Adipose tissue (tissue), 3 donors: Measurements from ENCODE around the gene STX2. TPM values are rescaled to one million over a fixed set of nuclear protein-coding genes. Genes with fewer than 3 reads are reported as not detected.
"Not testable (repeated sequence)": the region's sequence is repeated elsewhere in the genome, so short reads cannot be mapped to it uniquely, and the experiment has no call there.

Experiments used
- H3K27ac ChIP-seq: one replicate; pipeline ENCODE4 v1.5.1; 2013; ENCODE audit warnings: low read depth, low read length
- WGBS, 3 donors: extraction: QIAGEN DNeasy Blood & Tissue Kit; methylation state at CpG; one replicate each; pipeline ENCODE4 v1.1.7; 2013; 5-methylcytosine and 5-hydroxymethylcytosine counted together
- polyA plus RNA-seq, 3 donors: library from polyadenylated mRNA; stranded (reverse); fragments of 200-250 nt; gene quantifications; one replicate each; pipeline ENCODE4 v1.2.3, GENCODE V29; 2013
- donor health status: healthy with polysubstance abuse.
- donor health status: Bipolar disorder and iron deficiency.
- donor health status: healthy.

STX2 gene
- polyA plus RNA-seq, 3 donors, result 5.4 to 14.8 (median 10.9) TPM

DNA sequence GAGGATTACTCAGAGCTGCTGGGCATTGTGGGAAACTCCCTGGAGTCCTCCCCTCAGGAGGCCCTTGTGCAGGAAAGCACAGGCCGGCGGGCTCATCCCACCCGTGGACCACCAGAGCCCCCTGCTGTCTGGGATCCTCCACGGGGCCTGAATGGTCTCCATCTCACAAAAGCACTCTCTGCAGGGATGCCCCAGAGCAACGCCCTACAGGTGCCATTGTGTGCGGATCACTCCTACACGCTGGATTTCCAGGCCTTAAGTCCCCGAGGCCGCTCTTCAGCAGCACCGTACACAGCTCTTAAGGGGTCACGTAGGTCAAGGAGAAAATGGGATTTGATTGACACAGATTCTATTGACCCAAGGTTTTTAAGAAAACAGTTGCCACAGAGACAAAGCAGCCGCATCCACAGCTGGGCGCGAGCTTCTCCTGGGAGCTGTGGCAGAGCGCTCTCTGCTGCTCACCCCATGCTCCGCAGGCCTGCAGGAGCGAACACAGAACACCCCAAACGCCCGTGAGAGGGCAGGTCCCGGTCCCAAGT, 86.3 kb downstream of the STX2 start:
- no peak overlapping the region for H3K27ac ChIP-seq
- WGBS, 3 donors, result 28 to 69% (median 65%) methylated on average over 20 of the region's 20 CpGs

DNA sequence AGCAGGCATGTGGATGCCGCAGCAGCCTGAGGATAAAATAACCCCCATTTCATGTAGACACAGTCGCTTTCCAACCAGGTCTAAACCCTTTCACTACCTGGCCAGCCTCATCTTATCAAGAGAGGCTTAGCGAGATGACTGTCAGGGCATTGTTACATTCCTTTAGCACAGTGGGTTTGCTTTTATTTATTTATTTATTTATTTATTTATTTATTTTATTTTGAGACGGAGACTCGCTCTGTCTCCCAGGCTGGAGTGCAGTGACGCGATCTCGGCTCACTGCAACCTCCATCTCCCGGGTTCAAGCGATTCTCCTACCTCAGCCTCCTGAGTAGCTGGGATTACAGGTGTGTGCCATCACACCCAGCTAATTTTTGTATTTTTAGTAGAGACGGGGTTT, 87.0 kb downstream of the STX2 start:
- 82 to 95% (median 85%) methylated on average over 11 of the region's 11 CpGs for WGBS, 3 donors
- H3K27ac ChIP-seq, result not testable (repeated sequence)

DNA sequence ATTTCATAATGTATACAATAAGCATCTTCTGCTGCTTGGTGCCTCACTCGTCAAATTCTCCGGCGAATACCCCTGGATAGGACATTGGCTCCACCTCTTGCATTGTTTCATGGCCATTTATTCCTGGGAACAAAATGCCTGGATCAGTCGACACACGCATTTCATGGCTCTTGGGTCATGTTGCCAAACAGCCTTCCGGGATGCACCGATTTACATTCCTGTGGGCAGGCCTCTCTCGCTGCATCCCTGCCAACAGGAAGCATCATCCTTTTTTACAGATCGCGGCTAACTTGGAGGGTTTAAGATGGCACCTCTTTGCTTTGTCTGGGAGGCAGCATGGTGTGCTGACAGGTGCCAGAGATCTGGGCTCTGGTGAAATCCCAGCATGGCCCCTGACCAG, 90.3 kb downstream of the STX2 start:
- 53 to 59% (median 58%) methylated on average over 10 of the region's 10 CpGs for WGBS, 3 donors
- H3K27ac ChIP-seq, result no peak overlapping the region

DNA sequence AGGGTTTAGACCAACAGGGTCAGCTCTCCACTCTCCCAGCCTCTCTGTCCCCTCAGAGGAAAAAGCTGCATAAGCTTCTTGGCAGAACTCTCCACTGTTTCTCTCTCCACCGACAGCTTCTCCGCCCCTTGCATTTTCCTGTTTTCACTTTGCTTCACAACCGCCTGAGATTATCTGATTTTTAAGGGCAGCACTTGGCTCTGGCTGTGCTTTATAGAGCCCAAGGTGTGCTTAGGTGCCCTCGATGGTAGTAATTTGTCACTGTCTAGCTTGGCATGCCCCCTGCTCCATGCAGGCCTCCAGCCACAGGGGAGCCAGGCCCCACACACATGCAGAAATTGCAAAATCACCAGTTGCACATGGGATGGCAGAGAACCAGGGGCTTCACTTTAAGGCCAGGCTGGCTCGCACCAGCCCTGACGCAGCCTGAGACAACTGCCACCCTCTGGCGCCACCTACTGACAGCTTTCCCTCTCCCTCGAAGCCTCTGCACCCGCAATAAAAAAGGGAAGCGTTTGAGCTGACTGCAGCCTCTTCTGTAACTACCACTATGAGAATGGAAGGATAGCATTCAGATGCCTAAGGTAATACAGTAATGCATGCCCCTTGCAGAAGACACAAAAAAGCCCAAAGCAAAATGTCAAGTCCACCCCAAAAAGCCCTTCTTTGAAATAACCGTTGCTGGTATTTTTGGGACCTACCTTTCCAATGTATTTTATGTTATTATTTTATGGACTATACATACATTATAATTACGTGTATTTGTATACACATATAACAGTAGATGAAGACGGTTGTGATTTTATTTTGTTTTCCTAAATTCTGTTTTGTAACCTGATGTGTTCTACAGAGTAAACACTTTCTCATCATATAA, 90.9 kb downstream of the STX2 start:
- 6 to 9% (median 6%) methylated on average over 13 of the region's 13 CpGs for WGBS, 3 donors
- H3K27ac ChIP-seq, result no peak overlapping the region

DNA sequence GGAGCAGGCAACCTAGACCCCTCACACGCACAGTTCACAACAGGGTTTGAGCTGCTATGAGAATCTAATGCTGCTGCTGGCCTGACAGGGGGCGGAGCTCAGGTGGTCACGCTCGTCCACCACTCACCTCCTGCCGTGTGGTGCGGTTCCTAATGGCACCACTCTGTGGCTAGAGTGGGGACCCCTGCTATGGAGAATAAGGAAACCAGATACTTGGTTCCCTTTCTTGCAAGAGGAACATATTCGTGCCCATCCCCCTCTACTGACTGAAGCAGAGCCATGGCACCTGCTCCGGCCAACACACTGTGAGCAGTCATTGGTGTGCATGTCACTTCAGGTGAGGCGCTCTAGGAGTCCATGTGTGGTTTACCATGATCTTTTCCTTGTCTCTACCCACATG, 92.5 kb downstream of the STX2 start:
- no peak overlapping the region for H3K27ac ChIP-seq
- 51 to 64% (median 51%) methylated on average over 9 of the region's 9 CpGs for WGBS, 3 donors

DNA sequence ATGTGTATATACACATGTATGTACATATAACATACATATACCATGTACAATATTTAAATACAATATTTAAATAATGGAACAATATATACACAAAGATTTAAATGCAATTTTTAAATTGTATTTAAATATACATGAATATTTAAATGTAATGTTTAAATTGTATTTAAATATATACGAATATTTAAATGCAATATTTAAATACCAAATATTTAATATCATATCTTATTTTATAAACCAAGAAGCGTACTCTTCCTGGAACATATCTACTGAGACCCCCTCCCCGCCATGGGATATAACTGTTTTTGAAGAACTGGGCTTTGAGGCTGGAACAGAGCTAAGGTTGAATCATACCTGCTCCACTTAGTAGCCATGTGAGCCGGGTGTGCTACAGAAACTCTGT, 93.1 kb downstream of the STX2 start:
- no peak overlapping the region for H3K27ac ChIP-seq
- WGBS, 3 donors, result 71 to 90% (median 87%) methylated on average over 4 of the region's 4 CpGs

DNA sequence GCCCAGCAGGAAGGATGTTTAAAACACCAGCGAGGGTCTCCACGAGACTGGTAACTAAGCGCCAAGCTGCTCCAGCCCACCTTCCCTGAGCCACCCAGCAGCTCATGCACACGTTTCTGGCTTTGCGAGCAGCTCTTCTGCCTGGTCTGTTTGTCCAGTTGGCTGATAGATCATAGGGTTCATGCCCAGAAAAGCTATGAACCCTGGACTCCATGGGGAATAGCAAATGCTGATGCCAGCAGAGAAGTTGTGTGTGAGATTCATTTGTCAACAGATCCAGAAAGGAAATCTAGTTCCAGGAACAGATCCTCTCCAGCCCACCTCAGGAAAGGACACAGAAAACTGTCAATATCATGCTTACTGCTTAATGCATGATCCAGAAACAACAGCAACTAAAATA, 94.8 kb downstream of the STX2 start:
- WGBS, 3 donors, result 68 to 76% (median 73%) methylated on average over 5 of the region's 5 CpGs
- no peak overlapping the region for H3K27ac ChIP-seq

DNA sequence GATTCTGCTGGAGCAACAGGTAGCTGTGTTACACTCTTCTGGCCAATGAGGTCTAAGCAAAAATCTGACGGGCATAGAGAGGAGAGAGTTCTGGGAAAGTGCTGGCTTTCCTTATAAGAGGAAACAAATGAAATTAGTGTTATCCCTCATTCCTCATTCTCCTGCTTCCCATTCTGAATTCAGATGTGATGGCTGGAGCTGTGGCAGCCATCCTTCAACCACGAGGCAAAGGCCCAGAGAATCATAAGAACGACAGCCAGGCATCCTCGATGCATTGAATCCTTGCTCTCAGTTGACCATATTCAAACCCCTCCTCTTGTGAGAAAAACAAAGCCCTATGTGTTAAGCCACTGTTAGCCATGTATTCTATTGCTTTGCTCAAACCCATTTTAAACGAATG, 95.4 kb downstream of the STX2 start:
- WGBS, 3 donors, result 77 to 94% (median 93%) methylated on average over 5 of the region's 5 CpGs
- no peak overlapping the region for H3K27ac ChIP-seq

DNA sequence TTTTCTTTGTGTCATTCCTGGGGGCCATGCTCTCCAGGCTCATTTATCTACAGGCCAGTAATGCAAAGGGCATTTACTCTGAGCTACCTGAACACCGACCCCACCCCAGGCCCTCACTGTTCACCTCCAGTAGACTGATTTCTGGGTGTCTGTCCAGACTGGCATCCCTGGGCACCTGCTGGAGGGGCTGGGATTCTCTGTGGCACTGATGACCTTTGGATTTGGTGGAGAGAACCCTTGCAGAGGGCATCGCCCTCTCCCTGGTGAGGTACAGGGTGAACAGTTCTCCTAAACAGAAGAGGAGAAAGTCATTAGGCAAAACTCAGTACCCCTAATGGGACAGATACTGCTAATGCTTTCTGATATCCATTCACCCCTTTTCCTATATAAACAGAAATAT, 95.9 kb downstream of the STX2 start:
- no peak overlapping the region for H3K27ac ChIP-seq
- WGBS, 3 donors, result 83 to 90% (median 89%) methylated on average over 2 of the region's 2 CpGs

DNA sequence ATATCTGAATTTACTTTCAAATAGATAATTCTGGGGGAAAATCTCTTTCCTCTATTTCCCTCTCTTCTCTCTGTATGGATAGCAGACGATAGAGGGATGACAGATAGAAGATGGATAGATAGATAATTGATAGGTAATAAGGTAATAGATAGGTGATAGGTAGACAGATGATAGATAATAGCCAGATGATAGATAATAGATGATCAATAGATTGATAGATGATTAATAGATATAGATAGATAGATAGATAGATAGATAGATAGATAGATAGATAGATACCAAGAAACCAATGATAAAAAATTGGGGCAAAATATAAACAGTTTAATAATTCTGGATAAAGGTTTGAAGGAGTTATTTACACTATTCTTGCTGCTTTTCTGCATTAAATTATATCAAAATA, 96.3 kb downstream of the STX2 start:
- no peak overlapping the region for H3K27ac ChIP-seq
- 47 to 85% (median 82%) methylated on average over 1 of the region's 1 CpG for WGBS, 3 donors

DNA sequence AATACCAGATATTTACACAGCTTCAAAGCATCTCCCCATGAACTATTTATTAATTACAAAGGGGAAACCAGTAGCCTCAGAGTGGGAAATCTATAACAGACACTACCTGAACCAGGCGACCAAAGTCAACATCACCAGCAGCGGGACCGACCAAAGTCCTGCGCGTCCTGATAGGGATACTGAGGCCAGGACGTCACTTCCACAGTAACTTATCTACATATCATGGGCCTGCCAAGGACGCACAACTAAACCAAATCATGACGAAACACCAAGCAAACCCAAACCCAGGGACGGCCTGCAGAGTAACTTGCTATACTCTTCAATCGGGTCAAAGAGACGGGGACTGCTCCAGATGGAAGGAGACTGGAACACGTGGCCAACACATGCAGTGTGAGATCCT, 96.9 kb downstream of the STX2 start:
- 79 to 88% (median 81%) methylated on average over 12 of the region's 12 CpGs for WGBS, 3 donors
- no peak overlapping the region for H3K27ac ChIP-seq

Other genes starting within 250 kb of the STX2 start
- gene RIMBP2, start 123.0 kb downstream of the STX2 start, polyA plus RNA-seq, result 1 to 10 TPM in 2 of 3 donors, under 1 TPM in 1; 0.49 to 1.7 (median 1.1) TPM
- gene RAN, start 32.8 kb upstream of the STX2 start, polyA plus RNA-seq, result 100 to 1,000 TPM; 148 to 380 (median 255) TPM
- gene ADGRD1, start 114.7 kb upstream of the STX2 start, polyA plus RNA-seq, result 10 to 100 TPM in 2 of 3 donors, 1 to 10 TPM in 1; 3.3 to 11.0 (median 10.3) TPM